ENCODE measurements around the gene JUND. TPM values are rescaled to one million over a fixed set of nuclear protein-coding genes. Genes with fewer than 3 reads are reported as not detected.

Gene JUND
- total RNA-seq, 2 experiments from 2014 or later: 1,827 to 1,976 TPM

GRCh38 chr19:18297308-18297707, 15.9 kb upstream of the JUND start:
- POLR2A ChIA-PET: interaction anchor here (1.2 to 2.2 kb wide), 2 partner anchors 16 to 18 kb away, joined by 3 to 17 read pairs; partner anchors contain the start of gene JUND
- no peaks in the 10 kb centered on the region for H3K27me3 ChIP-seq (ENCODE audit: control insufficient read depth in 1 of 2, insufficient read depth in 2 of 2, low read length in 2 of 2)
- H3K4me3 Mint-ChIP-seq: no peak overlapping the region
- no peak for ATAC-seq (ENCODE audit: poor library complexity)
- H3K27ac Mint-ChIP-seq: peak overlapping the region; percentile 24
- no peaks in the 10 kb centered on the region for H3K27me3 Mint-ChIP-seq
- intact Hi-C loops (cut with DNase I, micrococcal nuclease): no loop called here
- DNase-seq: no peak
- H3K4me1 Mint-ChIP-seq (ENCODE audit: low read depth): peaks cover 30% of the 10 kb centered on the region
- CTCF ChIA-PET: interaction anchor here (1.7 to 2.2 kb wide), 2 partner anchors 16 to 18 kb away, joined by 5 to 7 read pairs; partner anchors contain the start of gene JUND
- H3K4me1 ChIP-seq (ENCODE audit: insufficient read depth, low read length): peaks cover 50% of the 10 kb centered on the region
- H3K9me3 Mint-ChIP-seq: no peaks in the 10 kb centered on the region
- H3K4me3 ChIP-seq (ENCODE audit: low read length): no peak overlapping the region
- TF ChIP-seq, protein P1, sequence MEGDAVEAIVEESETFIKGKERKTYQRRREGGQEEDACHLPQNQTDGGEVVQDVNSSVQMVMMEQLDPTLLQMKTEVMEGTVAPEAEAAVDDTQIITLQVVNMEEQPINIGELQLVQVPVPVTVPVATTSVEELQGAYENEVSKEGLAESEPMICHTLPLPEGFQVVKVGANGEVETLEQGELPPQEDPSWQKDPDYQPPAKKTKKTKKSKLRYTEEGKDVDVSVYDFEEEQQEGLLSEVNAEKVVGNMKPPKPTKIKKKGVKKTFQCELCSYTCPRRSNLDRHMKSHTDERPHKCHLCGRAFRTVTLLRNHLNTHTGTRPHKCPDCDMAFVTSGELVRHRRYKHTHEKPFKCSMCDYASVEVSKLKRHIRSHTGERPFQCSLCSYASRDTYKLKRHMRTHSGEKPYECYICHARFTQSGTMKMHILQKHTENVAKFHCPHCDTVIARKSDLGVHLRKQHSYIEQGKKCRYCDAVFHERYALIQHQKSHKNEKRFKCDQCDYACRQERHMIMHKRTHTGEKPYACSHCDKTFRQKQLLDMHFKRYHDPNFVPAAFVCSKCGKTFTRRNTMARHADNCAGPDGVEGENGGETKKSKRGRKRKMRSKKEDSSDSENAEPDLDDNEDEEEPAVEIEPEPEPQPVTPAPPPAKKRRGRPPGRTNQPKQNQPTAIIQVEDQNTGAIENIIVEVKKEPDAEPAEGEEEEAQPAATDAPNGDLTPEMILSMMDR (IDR thresholded peaks at IDR 0.05): no peak
- H3K36me3 Mint-ChIP-seq (ENCODE audit: low read depth): no peaks in the 10 kb centered on the region
- H3K27ac ChIP-seq (ENCODE audit: low read depth in 1 of 2, low read length in 2 of 2): no peak overlapping the region
- no peaks in the 10 kb centered on the region for H3K36me3 ChIP-seq (ENCODE audit: insufficient read depth, low read length)
- no peaks in the 10 kb centered on the region for H3K9me3 ChIP-seq (ENCODE audit: control insufficient read depth in 1 of 2, insufficient read depth in 1 of 2, low read length in 2 of 2)

- H3K36me3 ChIP-seq (ENCODE audit: insufficient read depth, low read length): no peaks in the 10 kb centered on the region
- peak overlapping the region; percentile 91 for H3K27ac Mint-ChIP-seq
- TF ChIP-seq, protein P1 (IDR thresholded peaks at IDR 0.05): no peak
- peaks cover 56% of the 10 kb centered on the region for H3K4me1 ChIP-seq (ENCODE audit: insufficient read depth, low read length)
- intact Hi-C loops (cut with DNase I, micrococcal nuclease): no loop called here
- no peaks in the 10 kb centered on the region for H3K27me3 Mint-ChIP-seq
- H3K27ac ChIP-seq (ENCODE audit: low read depth in 1 of 2, low read length in 2 of 2): peak overlapping the region in 1 of 2 donors; percentile 44
- no peaks in the 10 kb centered on the region for H3K9me3 Mint-ChIP-seq
- H3K36me3 Mint-ChIP-seq (ENCODE audit: low read depth): no peaks in the 10 kb centered on the region
- no peaks in the 10 kb centered on the region for H3K27me3 ChIP-seq (ENCODE audit: control insufficient read depth in 1 of 2, insufficient read depth in 2 of 2, low read length in 2 of 2)
- POLR2A ChIA-PET: interaction anchor here (6.6 to 18.2 kb wide), 2 partner anchors 14 to 21 kb away, joined by 327 to 761 read pairs; partner anchors contain the start of genes JUND and LSM4
- H3K4me3 Mint-ChIP-seq: peak overlapping the region; percentile 83
- no peak overlapping the region for H3K4me3 ChIP-seq (ENCODE audit: low read length)
- CTCF ChIA-PET: interaction anchor here (1.2 kb wide), 1 partner anchor 14 kb away, joined by 9 read pairs; the partner anchor contains the start of gene JUND
- H3K9me3 ChIP-seq (ENCODE audit: control insufficient read depth in 1 of 2, insufficient read depth in 1 of 2, low read length in 2 of 2): no peaks in the 10 kb centered on the region
- DNase-seq: no peak
- H3K4me1 Mint-ChIP-seq (ENCODE audit: low read depth): peaks cover 48% of the 10 kb centered on the region
- ATAC-seq (ENCODE audit: poor library complexity): no peak
Observed at GRCh38 chr19:18295034-18295451, 13.6 kb upstream of the JUND start.

GRCh38 chr19:18294467-18294864, 13.0 kb upstream of the JUND start:
- H3K4me1 Mint-ChIP-seq (ENCODE audit: low read depth): peaks cover 54% of the 10 kb centered on the region
- Histone ChIP-seq H3K27ac (ENCODE audit: low read depth in 1 of 2, low read length in 2 of 2) (peak overlapping the region; percentile 37 to 100), H3K4me3 (ENCODE audit: low read length) (no peak overlapping the region), H3K9me3 (ENCODE audit: control insufficient read depth in 1 of 2, insufficient read depth in 1 of 2, low read length in 2 of 2) (no peaks in the 10 kb centered on the region), H3K36me3 (ENCODE audit: insufficient read depth, low read length) (no peaks in the 10 kb centered on the region), H3K27me3 (ENCODE audit: control insufficient read depth in 1 of 2, insufficient read depth in 2 of 2, low read length in 2 of 2) (no peaks in the 10 kb centered on the region), H3K4me1 (ENCODE audit: insufficient read depth, low read length) (peaks cover 62% of the 10 kb centered on the region)
- peak overlapping the region; percentile 83 for H3K4me3 Mint-ChIP-seq
- CTCF ChIA-PET: interaction anchor here (1.2 kb wide), 1 partner anchor 14 kb away, joined by 9 read pairs; the partner anchor contains the start of gene JUND
- H3K36me3 Mint-ChIP-seq (ENCODE audit: low read depth): no peaks in the 10 kb centered on the region
- no peaks in the 10 kb centered on the region for H3K27me3 Mint-ChIP-seq
- intact Hi-C loops (cut with DNase I, micrococcal nuclease): loop anchor here in 1 of 2 experiments (1.0 to 5.0 kb wide), 2 partner anchors 10 to 33 kb away; no protein-coding TSS in a partner anchor
- TF ChIP-seq, protein P1 (IDR thresholded peaks at IDR 0.05): no peak
- peak overlapping the region; percentile 91 for H3K27ac Mint-ChIP-seq
- H3K9me3 Mint-ChIP-seq: no peaks in the 10 kb centered on the region
- ATAC-seq (ENCODE audit: poor library complexity) (peak; percentile 65), DNase-seq (peak; percentile 80 to 97 (median 89))
- POLR2A ChIA-PET: interaction anchor here (6.6 to 18.2 kb wide), 2 partner anchors 14 to 22 kb away, joined by 327 to 761 read pairs; partner anchors contain the start of genes JUND and LSM4
